ENCODE data around the gene EDEM2.
A peak's percentile ranks its signal among the peaks of the same experiment; 100 is the strongest.
"Not testable (repeated sequence)": the region's sequence is repeated elsewhere in the genome, so short reads cannot be mapped to it uniquely, and the experiment has no call there.

Gene EDEM2

DNA sequence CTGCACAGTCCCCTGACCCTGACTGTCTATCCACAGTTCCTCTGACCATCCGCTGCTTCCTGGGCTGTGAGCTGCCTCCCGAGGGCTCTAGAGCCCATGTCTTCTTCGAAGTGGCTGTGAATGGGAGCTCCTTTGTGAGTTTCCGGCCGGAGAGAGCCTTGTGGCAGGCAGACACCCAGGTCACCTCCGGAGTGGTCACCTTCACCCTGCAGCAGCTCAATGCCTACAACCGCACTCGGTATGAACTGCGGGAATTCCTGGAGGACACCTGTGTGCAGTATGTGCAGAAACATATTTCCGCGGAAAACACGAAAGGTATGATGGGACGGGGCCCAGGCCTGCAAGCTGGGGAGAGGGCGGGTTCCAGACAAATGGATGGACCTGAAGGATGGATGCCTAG, 29.0 kb upstream of the EDEM2 start:
- Mint-ChIP-seq H3K4me3 (no peak overlapping the region), H3K36me3 (ENCODE audit: low read depth) (peaks cover 5% of the 10 kb centered on the region), H3K27ac (no peak overlapping the region), H3K27me3 (no peaks in the 10 kb centered on the region), H3K4me1 (peaks cover 14% of the 10 kb centered on the region), H3K9me3 (no peaks in the 10 kb centered on the region)
- ATAC-seq: no peak
- DNase-seq: no peak

DNA sequence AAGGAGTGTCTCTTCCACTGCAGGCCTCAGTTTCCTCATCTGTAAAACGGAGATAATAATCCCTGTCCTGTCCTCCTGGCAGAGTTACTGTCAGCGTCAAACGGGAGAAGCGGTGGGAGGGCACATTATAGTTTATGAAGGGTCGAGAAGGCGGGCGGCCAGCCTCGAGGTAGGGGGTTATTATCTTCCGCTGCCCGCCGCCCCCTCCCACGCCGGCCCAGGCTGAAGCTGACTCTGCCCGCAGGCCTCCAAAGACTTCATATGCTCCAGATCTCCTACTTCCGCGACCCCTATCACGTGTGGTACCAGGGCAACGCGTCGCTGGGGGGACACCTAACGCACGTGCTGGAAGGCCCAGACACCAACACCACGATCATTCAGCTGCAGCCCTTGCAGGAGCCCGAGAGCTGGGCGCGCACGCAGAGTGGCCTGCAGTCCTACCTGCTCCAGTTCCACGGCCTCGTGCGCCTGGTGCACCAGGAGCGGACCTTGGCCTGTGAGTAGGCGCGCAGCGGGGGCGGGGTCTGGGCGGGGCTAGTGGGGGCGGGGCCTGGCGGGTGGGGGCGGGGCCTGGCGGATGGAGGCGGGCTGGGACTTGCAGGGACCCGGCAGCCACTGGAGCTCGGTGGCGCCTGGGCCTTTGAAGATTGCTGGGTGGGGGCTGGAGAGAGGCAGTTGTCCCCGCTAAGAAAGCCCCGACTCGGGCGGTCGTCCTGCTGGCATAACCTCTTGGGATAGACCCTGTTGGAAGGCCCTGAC, 27.5 kb upstream of the EDEM2 start:
- DNase-seq: no peak
- Mint-ChIP-seq H3K4me1 (peaks cover 15% of the 10 kb centered on the region), H3K27me3 (no peaks in the 10 kb centered on the region), H3K36me3 (ENCODE audit: low read depth) (peaks cover 5% of the 10 kb centered on the region), H3K4me3 (no peak overlapping the region), H3K9me3 (no peaks in the 10 kb centered on the region), H3K27ac (no peak overlapping the region)
- no peak for ATAC-seq

DNA sequence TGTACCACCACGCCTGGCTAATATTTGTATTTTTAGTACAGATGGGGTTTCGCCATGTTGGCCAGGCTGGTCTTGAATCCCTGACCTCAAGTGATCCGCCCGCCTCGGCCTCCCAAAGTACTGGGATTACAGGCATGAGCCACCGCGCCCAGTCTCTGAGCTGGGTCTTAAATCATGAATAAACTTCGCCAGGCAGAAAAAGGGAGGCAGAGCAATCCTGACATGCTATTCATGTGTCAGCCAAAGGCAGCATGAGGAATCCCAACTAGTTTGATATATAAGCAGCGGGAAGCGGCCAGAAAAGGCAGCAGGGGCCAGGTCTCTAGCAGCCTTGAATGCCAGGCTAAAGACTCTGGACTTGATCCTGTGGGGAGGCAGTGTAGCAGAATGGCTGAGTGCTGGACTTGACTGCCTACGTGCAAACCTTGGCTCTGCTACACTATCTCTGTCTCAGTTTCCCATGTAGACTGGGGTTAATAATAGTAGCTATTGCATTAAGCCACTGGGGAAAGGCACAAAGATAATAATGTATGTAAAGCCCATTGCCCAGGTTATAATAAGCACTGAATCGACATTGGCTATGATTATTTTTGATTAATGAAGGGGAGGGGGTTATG, 26.5 kb upstream of the EDEM2 start:
- Mint-ChIP-seq H3K36me3 (ENCODE audit: low read depth) (peaks cover 2% of the 10 kb centered on the region), H3K9me3 (no peaks in the 10 kb centered on the region), H3K27ac (no peak overlapping the region), H3K27me3 (no peaks in the 10 kb centered on the region), H3K4me3 (no peak overlapping the region), H3K4me1 (peaks cover 15% of the 10 kb centered on the region)
- no peak for ATAC-seq
- DNase-seq: no peak

DNA sequence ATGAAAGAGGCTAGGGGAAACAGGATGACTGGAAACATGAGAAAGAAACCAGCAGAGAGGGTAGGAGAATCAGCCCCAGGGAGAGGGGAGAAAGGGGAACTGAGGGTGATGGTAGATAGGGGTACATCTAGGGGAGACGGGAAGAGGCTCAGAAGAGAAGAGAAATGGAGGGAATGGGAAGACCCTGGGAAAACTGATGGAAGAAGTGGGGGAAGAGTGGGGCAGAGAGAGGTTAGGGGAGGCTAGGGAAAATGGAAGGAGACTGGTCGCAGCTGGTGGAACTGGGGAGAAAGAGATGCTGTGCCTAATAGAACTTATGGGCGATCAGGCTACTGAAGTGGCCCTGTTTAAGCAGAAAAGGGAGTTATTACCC, 25.3 kb upstream of the EDEM2 start:
- no peak for DNase-seq
- ATAC-seq: no peak
- Mint-ChIP-seq H3K4me3 (peak overlapping the region; percentile 68), H3K27me3 (no peaks in the 10 kb centered on the region), H3K9me3 (no peaks in the 10 kb centered on the region), H3K36me3 (ENCODE audit: low read depth) (no peaks in the 10 kb centered on the region), H3K27ac (peak overlapping the region; percentile 3), H3K4me1 (peaks cover 15% of the 10 kb centered on the region)

DNA sequence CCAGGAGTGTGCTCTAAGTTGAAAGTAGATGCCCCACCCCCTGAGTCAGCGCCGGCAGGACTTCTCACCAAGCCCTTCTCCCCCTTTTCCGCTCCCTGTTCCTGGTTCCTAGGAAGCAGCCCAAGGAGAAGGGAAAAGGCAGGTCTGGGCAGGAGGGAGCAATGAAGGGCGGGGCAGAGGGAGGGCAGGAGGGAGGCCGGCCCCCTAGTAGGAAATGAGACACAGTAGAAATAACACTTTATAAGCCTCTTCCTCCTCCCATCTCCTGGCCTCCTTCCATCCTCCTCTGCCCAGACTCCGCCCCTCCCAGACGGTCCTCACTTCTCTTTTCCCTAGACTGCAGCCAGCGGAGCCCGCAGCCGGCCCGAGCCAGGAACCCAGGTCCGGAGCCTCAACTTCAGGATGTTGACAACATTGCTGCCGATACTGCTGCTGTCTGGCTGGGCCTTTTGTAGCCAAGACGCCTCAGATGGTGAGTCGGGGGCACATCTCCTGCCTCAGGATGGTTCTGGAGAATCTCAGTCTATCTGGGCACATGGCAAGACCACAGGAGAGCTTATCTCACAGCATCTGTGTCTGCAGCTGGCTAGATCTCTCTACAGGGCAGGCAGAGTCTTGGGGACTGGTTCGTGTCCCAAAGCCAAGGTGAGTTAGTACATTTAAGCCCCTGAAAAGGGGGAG, 24.8 kb upstream of the EDEM2 start, which contains the start of gene PROCR:
PROCR (plus strand) TSS at position 320 of the 681 bp plus-strand sequence; CDS start at position 403, 83 bp downstream.
- Mint-ChIP-seq H3K27ac (peak within 1 kb of the TSS; percentile 3), H3K4me1 (peaks cover 15% of the 10 kb centered on the region), H3K27me3 (no peaks in the 10 kb centered on the region), H3K36me3 (ENCODE audit: low read depth) (no peaks in the 10 kb centered on the region), H3K4me3 (peak within 1 kb of the TSS; percentile 68), H3K9me3 (no peaks in the 10 kb centered on the region)
- peak; percentile 65 for ATAC-seq
- DNase-seq: peak; percentile 22

DNA sequence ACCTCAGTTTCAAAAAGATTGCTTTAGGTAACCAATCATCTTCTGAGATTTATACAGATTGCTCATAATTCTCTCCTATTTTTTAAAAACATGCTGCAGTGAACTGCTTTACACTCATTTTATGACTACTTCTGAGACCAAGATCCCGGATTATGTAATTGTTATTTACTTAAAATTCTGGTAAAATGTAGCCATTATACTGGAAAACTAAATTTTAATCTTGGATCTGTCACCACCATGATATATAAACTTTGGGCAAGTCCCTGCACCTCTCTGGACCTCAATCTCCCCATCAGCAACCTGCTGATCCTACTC, 24.3 kb upstream of the EDEM2 start:
- Mint-ChIP-seq H3K27me3 (no peaks in the 10 kb centered on the region), H3K4me3 (peak overlapping the region; percentile 68), H3K27ac (no peak overlapping the region), H3K9me3 (no peaks in the 10 kb centered on the region), H3K4me1 (peaks cover 15% of the 10 kb centered on the region), H3K36me3 (ENCODE audit: low read depth) (no peaks in the 10 kb centered on the region)
- DNase-seq (no peak), ATAC-seq (no peak)

DNA sequence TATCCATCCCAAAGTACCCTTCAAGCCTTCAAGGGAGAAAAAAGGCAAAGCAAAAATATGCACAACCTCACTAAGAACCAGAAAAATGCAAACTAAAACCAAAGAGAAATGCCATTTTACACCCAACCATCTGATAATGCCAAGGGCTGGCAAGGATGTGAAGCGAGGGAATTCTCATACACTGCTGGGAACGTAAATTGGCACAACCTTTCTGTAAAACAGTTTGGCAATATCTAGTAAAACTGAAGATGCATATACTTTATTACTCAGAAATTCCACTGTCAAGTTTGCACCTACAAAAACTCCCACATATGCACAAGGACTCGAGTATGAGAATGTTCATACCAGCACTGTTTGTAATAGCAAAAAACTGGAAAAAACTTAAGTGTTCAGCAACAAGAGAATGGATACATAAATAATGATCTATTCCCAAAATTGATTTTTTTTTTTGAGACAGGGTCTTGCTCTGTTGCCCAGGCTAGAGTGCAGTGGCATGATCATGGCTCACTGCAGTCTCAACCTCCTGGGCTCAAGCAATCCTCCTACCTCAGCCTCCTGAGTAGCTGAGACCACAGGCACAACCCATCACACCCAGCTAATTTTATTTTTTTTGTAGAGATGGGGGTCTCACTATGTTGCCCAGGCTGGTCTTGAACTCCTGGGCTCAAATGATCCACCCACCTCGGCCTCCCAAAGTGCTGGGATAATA, 21.7 kb upstream of the EDEM2 start:
- not testable (repeated sequence) for H3K9me3 Mint-ChIP-seq, H3K27me3 Mint-ChIP-seq
- H3K4me1 Mint-ChIP-seq: peaks cover 15% of the 10 kb centered on the region

DNA sequence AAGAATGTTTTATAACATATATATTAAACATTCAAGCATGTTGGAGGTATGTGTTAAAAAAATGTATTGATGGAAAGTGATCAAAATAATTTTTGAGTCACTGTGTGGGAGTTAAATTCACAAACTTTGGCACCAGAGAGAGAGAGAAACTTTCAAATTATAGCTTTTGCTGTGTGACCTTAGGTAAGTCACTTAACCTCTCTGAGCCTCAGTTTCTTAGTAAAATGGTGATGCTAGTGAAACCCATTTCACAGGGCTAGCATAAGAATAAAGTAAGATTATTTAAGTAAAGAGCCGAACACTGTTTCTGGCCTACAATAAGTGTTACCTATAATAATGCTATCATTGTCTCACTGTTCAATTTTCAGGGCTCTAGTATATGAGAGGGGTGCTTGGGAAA, 20.7 kb upstream of the EDEM2 start:
- Mint-ChIP-seq H3K4me3 (no peak overlapping the region), H3K4me1 (peaks cover 13% of the 10 kb centered on the region), H3K27ac (no peak overlapping the region), H3K27me3 (no peaks in the 10 kb centered on the region), H3K36me3 (ENCODE audit: low read depth) (peaks cover under 1% of the 10 kb centered on the region), H3K9me3 (peaks cover 1% of the 10 kb centered on the region)
- no peak for ATAC-seq
- no peak for DNase-seq

More for the DNA sequence above, 21.7 kb upstream of the EDEM2 start:
- not testable (repeated sequence) for H3K4me3 Mint-ChIP-seq; DNase-seq; H3K36me3 Mint-ChIP-seq (ENCODE audit: low read depth); H3K27ac Mint-ChIP-seq; ATAC-seq

DNA sequence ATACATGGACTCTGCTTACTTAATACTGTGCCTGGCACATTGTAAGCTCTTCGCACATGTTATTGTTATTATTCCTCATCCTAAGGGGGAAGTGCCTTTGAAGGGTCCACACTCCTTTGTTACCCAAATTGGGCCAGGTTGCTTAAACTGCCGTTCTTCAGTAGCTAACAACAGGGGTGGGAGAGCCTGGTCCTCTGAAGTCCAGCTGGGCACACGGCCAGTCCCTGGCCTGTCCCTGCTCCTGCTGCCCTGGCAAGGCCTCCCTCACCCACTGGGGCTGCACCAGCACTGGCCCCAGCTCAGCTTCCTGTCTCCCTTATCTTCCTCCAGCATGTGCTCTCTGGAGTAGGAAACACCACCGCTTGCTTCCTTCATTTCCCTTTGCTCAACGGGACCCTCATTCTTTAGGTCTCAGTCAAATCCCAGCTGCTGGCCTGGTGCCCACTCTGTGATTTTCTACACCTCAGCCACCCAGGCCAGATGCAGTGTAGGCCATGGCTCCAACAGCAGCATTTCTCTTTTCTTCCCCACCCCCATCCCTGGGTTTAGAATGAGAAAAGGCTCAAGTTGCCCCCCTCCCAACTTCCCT, 19.2 kb upstream of the EDEM2 start:
- DNase-seq: no peak
- Mint-ChIP-seq H3K27me3 (no peaks in the 10 kb centered on the region), H3K4me3 (no peak overlapping the region), H3K9me3 (peaks cover 4% of the 10 kb centered on the region), H3K36me3 (ENCODE audit: low read depth) (peaks cover 2% of the 10 kb centered on the region), H3K4me1 (peaks cover 11% of the 10 kb centered on the region), H3K27ac (no peak overlapping the region)
- ATAC-seq: no peak

DNA sequence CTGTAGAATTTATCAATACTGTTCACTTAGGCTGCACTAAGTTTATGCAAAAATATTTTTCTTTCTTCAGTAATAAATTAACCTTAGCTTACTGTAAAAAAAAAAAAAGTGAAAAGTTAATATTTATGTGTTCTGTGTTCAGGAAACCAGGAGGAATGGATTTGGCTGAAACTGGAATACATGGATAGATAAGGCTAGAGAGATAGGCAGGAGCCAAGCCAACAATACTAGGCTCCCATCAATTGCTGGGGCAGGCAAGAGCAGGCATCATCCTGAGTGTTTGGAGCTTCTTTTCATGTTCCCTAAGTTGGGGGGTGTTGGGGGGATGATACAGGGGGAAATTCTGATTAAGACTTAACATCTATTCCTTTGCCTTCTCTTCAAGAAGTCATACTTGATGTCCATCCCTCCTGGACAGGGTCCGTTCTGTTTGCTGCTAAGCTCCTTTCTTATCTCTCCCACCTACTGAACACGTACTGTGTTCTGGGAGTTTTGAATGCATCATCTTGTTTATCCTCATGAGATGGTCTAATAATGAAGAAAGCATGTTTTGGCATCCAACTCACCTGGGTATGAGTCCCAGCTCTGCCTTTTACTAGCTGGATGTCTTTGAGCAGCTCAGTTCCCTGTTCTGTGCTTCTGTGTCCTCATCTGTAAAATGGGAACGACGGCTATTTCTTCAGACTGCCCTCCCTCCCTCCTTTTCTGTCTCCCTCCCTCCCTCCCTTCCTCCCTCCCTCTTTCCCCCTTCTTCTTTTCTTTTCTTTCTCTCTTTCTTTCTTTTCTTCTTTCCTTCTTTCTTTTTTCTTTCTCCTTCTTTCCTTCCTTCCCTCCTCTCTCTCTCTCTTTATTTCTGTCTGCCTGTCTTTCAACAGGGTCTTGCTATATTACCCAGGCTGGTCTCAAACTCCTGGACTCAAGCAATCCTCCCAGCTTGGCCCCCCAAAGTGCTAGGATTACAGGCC, 18.4 kb upstream of the EDEM2 start:
- Mint-ChIP-seq H3K27ac (no peak overlapping the region), H3K4me3 (no peak overlapping the region), H3K4me1 (peaks cover 15% of the 10 kb centered on the region), H3K27me3 (no peaks in the 10 kb centered on the region), H3K9me3 (peaks cover 4% of the 10 kb centered on the region), H3K36me3 (ENCODE audit: low read depth) (peaks cover 2% of the 10 kb centered on the region)
- DNase-seq (no peak), ATAC-seq (no peak)

DNA sequence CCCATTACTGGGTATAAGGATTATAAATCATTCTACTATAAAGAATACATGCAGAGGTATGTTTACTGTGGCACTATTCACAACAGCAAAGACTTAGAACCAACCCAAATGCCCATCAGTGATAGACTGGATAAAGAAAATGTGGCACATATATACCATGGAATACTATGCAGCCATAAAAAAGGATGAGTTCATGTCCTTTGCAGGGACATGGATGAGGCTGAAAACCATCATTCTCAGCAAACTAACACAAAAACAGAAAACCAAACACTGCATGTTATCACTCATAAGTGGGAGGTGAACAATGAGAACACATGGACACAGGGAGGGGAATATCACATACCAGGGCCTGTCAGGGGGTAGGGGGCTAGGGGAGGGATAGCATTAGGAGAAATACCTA, 17.4 kb upstream of the EDEM2 start:
- DNase-seq; H3K27ac Mint-ChIP-seq; H3K36me3 Mint-ChIP-seq (ENCODE audit: low read depth); H3K27me3 Mint-ChIP-seq; H3K9me3 Mint-ChIP-seq; H3K4me3 Mint-ChIP-seq; ATAC-seq: not testable (repeated sequence)
- H3K4me1 Mint-ChIP-seq: peaks cover 17% of the 10 kb centered on the region

DNA sequence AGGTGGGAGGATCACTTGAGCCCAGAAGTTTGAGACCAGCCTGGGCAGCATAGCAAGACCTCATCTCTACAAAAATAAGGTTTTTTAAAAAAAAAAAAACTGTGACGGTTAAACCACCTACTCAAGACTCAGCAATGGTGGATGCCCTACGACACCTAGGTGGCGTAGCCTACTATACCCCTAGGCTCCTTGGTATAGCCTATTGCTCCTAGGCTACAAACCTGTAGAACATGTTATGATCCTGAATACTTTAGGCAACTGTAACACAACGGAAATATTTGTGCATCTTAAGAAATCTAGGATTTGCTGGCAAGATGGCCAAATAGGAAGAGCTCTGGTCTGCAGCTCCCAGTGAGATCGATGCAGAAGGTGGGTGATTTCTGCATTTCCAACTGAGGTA, 13.2 kb upstream of the EDEM2 start:
- H3K36me3 Mint-ChIP-seq (ENCODE audit: low read depth); ATAC-seq; H3K4me3 Mint-ChIP-seq; H3K27ac Mint-ChIP-seq; H3K27me3 Mint-ChIP-seq; H3K9me3 Mint-ChIP-seq; DNase-seq: not testable (repeated sequence)
- peaks cover 17% of the 10 kb centered on the region for H3K4me1 Mint-ChIP-seq

DNA sequence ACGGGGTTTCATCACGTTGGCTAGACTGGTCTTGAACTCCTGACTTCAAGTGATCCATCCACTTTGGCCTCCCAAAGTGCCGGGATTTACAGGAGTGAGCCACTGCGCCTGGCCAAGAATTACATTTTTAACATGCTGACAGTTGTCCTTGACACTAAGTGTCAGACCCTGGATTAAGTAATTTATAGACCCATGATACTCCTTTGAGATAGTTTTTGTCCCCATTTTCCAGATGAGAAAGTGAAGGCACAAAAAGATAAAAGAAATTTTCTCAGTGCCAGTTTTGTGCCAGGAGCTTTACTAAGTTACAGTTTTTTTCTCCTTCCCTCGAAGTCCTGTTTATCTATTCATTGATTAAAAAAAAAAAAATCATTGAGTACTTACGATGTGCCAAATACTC, 9.8 kb upstream of the EDEM2 start:
- H3K36me3 Mint-ChIP-seq (ENCODE audit: low read depth): no peaks in the 10 kb centered on the region

More for the DNA sequence above, 9.8 kb upstream of the EDEM2 start:
- no peak for ATAC-seq
- Mint-ChIP-seq H3K4me1 (peaks cover 15% of the 10 kb centered on the region), H3K4me3 (no peak overlapping the region), H3K9me3 (no peaks in the 10 kb centered on the region), H3K27ac (no peak overlapping the region), H3K27me3 (no peaks in the 10 kb centered on the region)
- no peak for DNase-seq

Data from activated naive CD8-positive, alpha-beta T cell treated with anti-CD3 and anti-CD28 coated beads, Interleukin-2, amount 50 U/mL, for 24 hours (primary cell).